Measurements from ENCODE around the gene PLPP2. TPM values are rescaled to one million over a fixed set of nuclear protein-coding genes. Genes with fewer than 3 reads are reported as not detected.

Gene PLPP2
- total and polyA plus RNA-seq, 7 donors, result 0.10 to 0.93 (median 0.30) TPM; not detected in 1

GRCh38 chr19:306151-306900 is 15.1 kb upstream of the PLPP2 start:
- DNase-seq (peak in 1 of 2 donors; percentile 45), ATAC-seq (no peak)
- Histone ChIP-seq H3K4me1 (no peaks in the 10 kb centered on the region), H3K27ac (no peak overlapping the region), H3K4me3 (no peak overlapping the region), H3K36me3 (ENCODE audit: insufficient read depth in 1 of 2, low read depth in 1 of 2) (peaks cover 6 to 52% of the 10 kb centered on the region in 2 donors), H3K27me3 (ENCODE audit: insufficient read depth in 3 of 3, low read length in 2 of 3) (no peaks in the 10 kb centered on the region), H3K9me3 (no peaks in the 10 kb centered on the region)
- 87 to 92% (median 91%) methylated on average over 36 to 50 of the region's 50 CpGs for WGBS, 3 donors
- intact Hi-C loops (cut with DNase I), result no loop called here
- TF ChIP-seq, protein P1, sequence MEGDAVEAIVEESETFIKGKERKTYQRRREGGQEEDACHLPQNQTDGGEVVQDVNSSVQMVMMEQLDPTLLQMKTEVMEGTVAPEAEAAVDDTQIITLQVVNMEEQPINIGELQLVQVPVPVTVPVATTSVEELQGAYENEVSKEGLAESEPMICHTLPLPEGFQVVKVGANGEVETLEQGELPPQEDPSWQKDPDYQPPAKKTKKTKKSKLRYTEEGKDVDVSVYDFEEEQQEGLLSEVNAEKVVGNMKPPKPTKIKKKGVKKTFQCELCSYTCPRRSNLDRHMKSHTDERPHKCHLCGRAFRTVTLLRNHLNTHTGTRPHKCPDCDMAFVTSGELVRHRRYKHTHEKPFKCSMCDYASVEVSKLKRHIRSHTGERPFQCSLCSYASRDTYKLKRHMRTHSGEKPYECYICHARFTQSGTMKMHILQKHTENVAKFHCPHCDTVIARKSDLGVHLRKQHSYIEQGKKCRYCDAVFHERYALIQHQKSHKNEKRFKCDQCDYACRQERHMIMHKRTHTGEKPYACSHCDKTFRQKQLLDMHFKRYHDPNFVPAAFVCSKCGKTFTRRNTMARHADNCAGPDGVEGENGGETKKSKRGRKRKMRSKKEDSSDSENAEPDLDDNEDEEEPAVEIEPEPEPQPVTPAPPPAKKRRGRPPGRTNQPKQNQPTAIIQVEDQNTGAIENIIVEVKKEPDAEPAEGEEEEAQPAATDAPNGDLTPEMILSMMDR (IDR thresholded peaks at IDR 0.05), result no peak

DNA sequence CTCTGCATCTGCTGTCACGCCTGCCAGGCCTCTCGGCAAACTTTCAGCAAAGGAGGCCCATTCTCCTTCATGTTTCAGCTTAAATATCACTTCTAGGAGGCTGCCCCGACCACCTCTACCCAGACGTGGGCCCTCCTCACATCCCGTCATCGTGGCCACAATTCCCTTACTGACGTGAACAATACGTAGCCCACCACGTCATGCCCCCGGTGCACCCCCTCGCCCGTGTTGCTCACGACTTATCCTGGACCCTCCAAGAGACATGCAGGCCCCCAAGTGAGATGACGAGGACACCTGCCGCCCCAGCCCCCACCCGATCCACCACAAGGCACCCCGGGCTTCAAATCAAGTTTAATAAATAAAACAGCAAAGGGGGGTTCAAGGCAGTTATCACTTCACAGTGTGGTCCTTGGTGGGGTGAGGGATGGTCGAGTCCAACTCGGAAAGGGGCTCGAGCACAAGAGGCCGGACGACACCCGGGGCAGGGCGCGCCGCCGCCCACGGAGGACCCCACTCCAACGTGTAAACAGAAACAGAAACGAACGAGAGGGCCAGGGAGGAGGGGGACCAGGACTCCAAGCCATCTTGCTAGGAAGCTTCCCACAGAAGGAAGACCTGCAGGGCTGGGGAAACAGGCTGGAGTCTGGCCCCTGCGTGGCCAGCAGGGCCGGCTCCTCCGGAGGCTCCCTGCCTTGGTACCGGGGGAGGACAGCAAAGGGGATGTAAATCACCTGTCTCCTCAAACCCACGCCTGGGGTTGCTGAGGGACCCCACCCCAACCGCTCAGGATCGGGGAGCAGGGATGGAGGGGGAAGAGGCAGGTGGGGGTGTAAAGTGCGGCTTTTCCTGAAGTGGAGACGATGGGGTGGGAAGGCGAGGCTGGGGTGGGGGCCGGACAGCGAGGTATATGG is 14.3 kb upstream of the PLPP2 start:
- DNase-seq (peak in 1 of 2 donors; percentile 28), ATAC-seq (no peak)
- intact Hi-C loops (cut with DNase I), result no loop called here
- H3K27ac ChIP-seq, result no peak overlapping the region
- no peak overlapping the region for H3K4me3 ChIP-seq
- no peaks in the 10 kb centered on the region for H3K27me3 ChIP-seq (ENCODE audit: insufficient read depth in 3 of 3, low read length in 2 of 3)
- peaks cover 6 to 44% of the 10 kb centered on the region in 2 donors for H3K36me3 ChIP-seq (ENCODE audit: insufficient read depth in 1 of 2, low read depth in 1 of 2)
- H3K4me1 ChIP-seq, result no peaks in the 10 kb centered on the region
- 90 to 93% (median 92%) methylated on average over 43 of the region's 43 CpGs for WGBS, 3 donors
- TF ChIP-seq, protein P1 (IDR thresholded peaks at IDR 0.05), result no peak
- no peaks in the 10 kb centered on the region for H3K9me3 ChIP-seq

DNA sequence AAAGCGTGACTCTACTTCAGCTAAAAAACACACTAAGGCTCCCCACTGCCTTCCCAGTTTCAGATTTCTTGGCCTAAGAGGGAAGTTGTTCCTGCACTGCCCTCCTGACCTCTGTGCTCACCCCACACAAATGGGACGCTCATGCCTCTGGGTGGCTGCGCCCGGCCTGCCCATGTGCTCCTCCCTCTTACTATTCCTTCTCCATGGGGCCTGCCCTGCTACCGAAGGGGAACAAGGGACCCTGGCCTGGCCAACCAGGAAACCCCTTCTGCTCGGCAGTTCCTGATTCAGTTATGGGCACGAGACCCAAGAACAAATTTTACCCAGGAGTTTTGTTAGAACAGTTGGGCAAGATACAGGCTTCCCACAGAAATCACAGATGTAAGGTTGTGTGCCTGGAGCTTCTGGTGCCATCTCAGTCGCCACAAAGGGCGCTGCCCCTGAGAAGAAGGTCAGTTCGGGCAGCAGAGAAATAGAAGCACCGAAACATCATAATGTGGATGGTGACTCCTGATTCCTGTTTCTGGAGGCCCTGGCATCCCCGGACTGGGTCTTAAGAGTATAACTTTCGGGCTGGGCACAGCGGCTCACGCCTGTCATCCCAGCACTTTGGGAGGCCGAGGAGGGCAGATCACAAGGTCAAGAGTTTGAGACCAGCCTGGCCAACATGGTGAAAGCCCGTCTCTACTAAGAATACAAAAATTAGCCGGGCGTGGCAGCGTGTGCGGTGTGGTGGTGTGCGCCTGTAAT is 5.4 kb upstream of the PLPP2 start:
- Histone ChIP-seq H3K4me3 (no peak overlapping the region), H3K4me1 (no peaks in the 10 kb centered on the region), H3K27ac (no peak overlapping the region), H3K27me3 (ENCODE audit: insufficient read depth in 3 of 3, low read length in 2 of 3) (peaks cover 4 to 45% (median 21%) of the 10 kb centered on the region in 3 donors), H3K36me3 (ENCODE audit: insufficient read depth in 1 of 2, low read depth in 1 of 2) (no peaks in the 10 kb centered on the region), H3K9me3 (no peaks in the 10 kb centered on the region)
- peak in 1 of 2 donors; percentile 64 for DNase-seq
- no peak for ATAC-seq
- 81 to 84% (median 83%) methylated on average over 22 of the region's 22 CpGs for WGBS, 3 donors
- TF ChIP-seq, protein P1 (IDR thresholded peaks at IDR 0.05), result no peak
- intact Hi-C loops (cut with DNase I), result no loop called here

GRCh38 chr19:295687-296370 is 4.6 kb upstream of the PLPP2 start:
- TF ChIP-seq, protein P1 (IDR thresholded peaks at IDR 0.05), result no peak
- intact Hi-C loops (cut with DNase I), result no loop called here
- Histone ChIP-seq H3K27me3 (ENCODE audit: insufficient read depth in 3 of 3, low read length in 2 of 3) (peaks cover 4 to 50% (median 23%) of the 10 kb centered on the region in 3 donors), H3K4me3 (no peak overlapping the region), H3K27ac (peak overlapping the region; percentile 9), H3K9me3 (no peaks in the 10 kb centered on the region), H3K36me3 (ENCODE audit: insufficient read depth in 1 of 2, low read depth in 1 of 2) (no peaks in the 10 kb centered on the region), H3K4me1 (no peaks in the 10 kb centered on the region)
- WGBS, 3 donors, result 64 to 70% (median 69%) methylated on average over 12 to 13 of the region's 13 CpGs
- ATAC-seq (peak; percentile 21 to 27 (median 22)), DNase-seq (peak in 1 of 2 donors; percentile 16)
